Stimulated activated CD4-positive, alpha-beta T cell treated with anti-CD3 and anti-CD28 coated beads, TNF-alpha, amount 100 ng/mL, for 48 hours (primary cell): ENCODE results near the gene IL31RA.
"Not testable (repeated sequence)": the region's sequence is repeated elsewhere in the genome, so short reads cannot be mapped to it uniquely, and the experiment has no call there.

Source experiments
- DNase-seq, 3 donors: peaks; one replicate each; pipeline ENCODE4 v3.0.0-alpha.2; 2020; ENCODE audit warnings: low read depth in 3 of 3

Gene IL31RA

DNA sequence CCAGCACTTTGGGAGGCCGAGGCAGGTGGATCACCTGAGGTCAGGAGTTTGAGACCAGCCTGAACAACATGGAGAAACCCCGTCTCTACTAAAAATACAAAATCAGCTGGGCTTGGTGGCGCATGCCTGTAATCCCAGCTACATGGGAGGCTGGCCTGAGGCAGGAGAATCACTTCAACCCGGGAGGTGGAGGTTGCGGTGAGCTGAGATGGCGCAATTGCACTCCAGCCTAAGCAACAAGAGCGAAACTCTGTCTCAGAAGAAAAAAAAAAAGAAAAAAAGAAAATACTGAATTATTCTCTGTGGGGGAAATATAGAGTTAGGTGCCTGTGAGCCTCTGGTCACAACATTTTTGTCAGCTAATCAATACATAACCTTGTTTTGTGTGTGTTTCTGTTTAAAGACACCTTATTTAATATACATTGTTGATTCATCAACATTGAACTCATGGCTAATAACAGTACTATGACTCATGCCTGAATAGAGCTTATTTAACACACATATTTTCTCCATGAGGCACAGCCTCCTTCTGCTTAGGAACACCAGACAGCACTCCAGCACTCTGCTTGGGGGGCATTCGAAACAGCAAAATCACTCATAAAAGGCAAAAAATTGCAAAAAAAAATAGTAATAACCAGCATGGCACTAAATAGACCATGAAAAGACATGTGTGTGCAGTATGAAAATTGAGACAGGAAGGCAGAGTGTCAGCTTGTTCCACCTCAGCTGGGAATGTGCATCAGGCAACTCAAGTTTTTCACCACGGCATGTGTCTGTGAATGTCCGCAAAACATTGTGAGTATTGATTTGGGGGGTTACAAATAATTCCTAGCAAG lies at the start of gene IL31RA:
IL31RA (plus strand) TSS at position 519 of the 836 bp plus-strand sequence; CDS start at position 733, 214 bp downstream.
- no peak for DNase-seq

DNA sequence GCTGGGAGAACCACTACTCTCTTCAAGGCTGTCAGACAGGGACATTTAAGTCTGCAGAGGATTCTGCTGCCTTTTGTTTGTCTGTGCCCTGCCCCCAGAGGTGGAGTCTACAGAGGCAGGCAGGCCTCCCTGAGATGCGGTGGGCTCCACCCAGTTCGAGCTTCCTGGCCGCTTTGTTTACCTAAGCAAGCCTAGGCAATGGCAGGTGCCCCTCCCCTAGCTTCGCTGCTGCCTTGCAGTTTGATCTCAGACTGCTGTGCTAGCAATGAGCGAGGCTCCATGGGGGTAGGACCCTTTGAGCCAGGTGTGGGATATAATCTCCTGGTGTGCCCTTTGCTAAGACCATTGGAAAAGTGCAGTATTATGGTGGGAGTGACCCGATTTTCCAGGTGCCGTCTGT lies 42.3 kb upstream of the IL31RA start:
- DNase-seq, result not testable (repeated sequence)

DNA sequence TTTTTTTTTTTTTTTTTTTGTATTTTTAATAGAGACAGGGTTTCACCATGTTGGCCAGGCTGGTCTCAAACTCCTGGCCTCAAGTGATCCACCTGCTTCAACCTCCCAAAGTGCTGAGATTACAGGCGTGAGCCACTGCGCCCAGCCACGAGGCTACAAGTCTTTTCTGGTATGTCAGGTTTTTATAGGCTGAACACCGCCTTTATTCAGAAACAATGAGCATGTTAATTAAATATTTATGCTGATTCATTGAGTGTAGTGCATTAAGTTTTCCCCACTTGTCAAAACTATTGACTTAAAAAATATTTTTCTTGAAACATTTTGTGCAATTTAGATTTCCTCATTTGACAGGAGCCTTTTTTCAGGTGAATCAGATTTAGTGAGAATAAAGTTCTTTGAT lies 35.2 kb upstream of the IL31RA start:
- DNase-seq, result not testable (repeated sequence)

DNA sequence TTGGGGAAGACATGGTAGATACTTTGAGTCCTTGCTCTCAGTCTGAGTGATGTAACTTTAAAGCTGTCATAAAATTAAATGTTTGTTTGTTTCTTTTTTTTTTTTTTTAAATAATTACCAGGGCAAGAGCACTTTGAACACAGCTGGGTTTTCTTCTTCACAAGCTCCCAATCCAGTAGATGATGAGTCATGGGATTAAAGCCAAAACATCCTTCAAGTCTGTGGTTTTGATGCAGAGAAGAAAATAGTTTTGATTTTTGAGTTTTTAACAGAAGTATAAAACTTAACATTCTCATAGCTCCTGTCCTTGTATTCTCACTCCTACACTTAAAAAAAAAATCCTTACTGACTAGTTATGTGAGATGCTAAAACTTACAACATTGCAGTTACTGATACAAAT lies 34.8 kb upstream of the IL31RA start:
- no peak for DNase-seq

DNA sequence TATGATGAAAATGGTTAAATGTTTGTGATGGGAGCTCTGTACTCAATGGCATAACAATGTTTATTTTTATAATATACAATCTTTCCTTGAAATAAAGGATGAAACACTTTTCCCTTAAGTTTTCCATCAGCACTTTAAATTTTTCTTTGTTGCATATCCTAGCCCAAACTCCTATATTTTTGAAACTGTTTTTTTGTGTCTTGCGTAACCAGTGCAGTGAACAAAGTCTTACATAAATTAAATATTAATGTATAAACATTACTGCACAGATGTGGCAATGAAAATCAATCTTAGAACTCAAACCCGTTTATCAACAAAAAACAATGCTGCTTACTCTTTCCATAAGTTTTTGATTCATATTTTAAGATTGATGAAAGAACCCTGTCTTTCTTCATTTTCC lies 34.1 kb upstream of the IL31RA start:
- no peak for DNase-seq

DNA sequence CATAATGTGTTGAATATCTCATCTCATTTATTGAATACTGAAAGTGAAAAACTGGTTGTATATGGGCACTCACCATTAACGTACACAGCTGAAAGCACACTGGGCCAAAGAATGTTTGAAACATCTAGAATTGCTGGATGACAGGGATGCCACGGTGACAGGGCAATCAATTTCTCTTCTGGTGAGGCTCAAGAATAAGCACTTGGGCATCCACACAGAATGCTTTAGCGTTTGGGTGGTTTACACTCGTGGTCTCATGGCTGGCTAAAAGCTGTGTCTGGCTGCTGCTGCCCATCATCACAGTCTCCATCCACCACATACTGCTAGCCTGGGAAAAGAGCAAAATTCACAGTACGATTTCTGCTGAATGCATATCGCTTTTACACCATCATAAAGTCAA lies 30.7 kb upstream of the IL31RA start:
- DNase-seq, result no peak

DNA sequence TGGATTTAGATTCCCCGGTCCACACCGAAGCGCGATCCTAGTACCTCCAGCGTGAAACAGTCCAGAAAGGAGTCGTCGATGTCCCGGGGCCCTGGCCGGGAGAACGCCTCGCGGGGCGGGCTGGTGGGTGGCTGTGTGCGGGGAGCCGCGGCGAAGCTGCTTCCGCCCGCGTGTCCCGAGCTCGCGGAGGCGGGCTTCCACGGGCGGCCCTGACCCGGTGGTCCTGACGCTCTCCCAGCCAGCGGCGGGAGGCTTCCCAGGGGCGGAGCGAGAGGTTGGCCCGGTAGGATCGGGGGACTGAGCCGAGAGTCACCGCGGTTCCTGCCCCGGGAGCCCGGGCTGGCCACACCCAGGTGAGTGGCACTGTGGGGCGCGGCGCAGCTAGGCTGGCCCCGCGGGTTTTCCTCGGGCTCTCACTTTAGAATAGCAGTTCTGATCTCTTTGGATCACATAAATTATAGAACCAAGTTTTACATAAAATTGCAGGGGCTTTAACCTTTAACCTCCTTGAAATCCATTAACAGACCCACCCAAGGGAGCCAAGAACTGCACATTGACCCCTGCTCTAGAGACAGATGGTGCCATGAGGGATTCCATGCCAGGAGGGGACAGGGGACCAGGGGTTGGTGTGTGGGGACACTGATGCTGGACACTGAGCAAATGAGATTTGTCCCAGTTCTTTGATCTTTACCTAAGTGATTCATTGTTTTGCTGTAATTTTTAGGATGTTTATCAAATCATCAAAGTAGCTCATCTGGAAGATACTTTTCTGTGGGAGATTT lies 29.2 kb upstream of the IL31RA start:
- DNase-seq, result no peak

DNA sequence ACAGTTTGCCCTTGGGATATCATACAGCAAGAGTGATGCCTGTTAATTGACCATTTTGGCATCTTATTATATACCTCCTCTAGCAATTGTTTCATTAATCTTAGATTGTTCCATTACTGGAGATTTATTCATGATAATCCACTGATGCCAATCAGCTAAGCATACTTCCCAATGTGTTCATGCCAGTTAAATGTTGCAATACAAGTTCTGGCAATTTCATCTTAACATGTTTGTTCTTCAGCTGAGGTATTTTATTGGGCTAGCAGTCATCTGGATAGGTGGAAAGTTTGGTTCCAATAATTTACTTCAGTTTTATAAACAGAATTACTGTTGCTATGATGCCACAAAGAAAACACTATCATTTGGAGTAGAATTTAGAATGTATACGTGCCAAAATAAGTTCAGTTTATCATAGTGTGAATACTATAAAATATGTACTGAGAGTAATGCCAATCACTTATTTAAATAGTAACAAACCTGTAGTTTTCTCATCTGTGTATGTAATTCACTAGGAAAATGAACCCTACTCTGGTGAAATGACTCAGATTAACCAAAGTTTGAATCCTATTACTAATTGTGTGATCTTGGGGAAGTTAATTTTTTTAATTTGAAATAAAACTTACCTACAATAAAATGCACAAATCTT lies 27.9 kb upstream of the IL31RA start:
- no peak for DNase-seq

DNA sequence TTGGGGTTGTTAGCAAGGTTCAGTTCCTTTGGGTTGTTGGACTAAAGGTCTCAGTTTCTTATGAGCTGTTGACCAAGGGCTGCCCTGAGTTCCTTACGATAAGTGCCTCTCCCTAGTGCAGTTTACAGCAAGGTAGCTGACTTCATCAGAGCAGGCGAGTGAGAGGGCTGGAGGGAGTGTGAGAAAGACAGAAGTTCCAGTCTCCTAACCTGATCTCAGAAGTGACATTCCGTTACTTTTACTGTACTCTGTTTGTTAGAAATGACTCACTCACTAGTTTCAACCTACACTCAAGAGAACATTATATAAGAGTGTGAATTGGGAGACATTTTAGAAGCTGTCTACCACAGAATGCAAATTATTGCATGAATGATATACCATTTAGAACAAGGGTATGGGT lies 21.2 kb upstream of the IL31RA start:
- DNase-seq, result no peak

DNA sequence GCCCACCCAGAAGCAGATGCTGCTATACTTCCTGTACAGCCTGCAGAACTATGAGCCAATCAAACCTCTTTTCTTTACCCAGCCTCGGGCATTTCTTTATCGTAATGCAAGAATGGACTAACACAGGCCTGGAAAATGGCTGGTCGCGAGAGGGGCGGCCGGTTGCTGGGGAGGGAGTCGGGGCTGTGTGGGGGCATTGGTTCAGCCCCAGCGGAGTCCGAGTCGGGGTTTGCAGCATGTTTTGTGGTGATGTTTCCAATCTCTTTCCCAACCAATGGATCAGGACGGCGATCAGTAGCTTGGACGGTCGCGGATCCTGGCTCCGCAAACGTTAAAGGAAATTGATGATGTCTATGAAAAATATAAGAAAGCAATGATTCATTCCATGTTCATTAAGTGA lies 18.7 kb upstream of the IL31RA start:
- DNase-seq, result no peak

DNA sequence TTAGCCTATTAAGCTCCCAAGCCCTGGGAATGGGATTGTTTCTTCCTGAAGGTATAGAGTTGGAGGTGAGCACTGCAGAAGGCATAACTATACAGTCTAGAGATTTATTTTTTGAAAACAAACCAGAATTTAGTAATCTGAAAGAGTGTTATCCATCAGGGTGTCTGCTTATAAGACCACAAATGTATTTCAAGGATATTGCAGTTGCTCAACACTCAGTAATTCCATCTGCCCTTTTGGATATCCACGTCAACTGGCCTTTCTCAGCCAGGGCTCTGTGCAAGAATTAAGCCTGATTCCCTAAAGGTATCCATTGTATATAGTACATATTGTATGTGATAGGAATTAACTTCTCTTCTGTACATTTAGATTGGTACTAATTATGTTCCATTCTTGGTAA lies 15.0 kb upstream of the IL31RA start:
- DNase-seq, result no peak

DNA sequence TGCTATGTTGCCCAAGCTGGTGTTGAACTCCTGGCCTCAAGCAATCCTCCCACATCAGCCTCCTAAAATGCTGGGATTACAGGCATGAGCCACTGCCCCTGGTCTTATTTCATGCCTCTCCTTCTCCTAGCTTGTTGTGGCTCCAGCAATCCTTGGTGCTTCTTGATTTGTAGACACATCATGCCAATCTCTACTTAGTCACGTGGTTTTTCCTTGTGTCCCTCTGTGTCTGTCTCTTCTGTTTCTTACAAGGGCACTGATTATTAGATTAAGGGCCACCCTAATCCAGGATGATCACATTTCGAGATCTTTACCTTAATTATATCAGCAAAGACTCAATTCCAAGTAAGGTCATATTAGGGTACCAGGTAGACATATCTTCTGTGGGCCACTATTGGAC lies 9.2 kb upstream of the IL31RA start:
- DNase-seq, result no peak

DNA sequence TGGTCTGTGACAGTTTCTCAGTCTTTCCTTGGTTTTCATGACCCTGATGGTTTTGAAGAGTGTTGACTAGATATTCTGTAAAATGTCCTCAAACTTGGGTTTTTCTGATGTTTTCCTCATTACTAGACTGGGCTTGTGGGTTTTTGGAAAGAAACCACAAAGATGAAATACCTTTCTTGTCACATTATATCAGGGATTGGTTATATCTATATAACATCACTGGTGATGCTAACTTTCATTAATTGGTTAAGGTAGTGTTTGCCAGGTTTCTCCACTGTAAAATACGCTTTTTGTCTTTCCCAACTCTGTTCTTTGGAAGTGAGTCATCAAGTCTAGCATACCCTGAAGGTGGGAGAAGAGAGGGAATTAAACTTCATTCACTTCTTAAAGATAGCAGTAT lies 3.3 kb upstream of the IL31RA start:
- no peak for DNase-seq

DNA sequence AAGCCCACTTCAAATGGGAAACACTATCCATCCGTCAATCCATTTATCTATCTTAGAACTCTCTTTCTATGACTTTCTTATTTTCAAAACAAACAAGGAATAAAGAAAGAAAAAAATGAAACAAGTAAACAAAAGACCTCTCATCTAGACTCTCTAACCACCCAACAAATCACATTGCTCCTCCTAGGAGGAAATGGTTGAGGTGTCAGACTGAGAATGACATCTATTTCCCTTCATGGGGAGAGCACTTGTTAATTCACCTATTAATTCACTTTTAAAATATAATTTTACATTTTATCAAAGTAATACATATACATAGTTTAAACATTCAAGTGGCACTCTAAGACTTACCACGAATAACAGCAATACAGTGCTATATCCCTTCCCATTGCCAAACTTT lies 2.4 kb upstream of the IL31RA start:
- no peak for DNase-seq

DNA sequence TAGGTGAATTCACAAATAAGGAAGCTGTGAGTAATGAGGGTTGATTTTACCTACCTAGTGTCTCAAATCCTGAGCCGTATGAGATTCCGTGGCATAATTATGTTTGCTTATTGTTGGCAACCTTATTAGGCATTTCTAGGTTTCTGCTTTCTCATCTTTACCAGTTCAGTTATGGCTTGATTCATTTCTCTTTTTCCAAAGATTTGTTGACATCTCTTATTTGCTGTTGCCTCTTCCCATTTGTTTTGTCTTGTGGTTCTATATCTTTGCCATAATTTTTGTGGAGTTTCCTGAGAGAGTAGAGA lies 470 bp downstream of the IL31RA start:
- no peak for DNase-seq

DNA sequence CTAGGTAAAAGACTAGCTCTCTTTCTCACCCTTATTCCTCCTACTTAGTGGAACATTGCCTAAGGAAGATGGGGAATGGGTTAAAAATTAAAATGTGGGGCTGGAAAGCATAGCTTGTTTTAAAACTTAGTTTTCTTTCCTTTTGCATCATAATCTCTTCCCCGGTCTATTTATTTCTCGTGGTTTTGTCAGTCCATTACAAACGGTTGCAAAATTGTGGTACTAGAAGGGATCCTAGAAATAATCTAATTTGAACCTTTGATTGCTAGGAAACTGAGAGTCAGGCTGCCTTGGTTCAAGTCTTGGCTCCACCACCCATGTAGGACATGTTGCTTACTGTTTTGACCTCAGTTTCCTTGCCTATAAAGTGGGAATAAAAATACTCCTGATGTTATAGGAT lies 1.3 kb downstream of the IL31RA start:
- DNase-seq, result no peak

DNA sequence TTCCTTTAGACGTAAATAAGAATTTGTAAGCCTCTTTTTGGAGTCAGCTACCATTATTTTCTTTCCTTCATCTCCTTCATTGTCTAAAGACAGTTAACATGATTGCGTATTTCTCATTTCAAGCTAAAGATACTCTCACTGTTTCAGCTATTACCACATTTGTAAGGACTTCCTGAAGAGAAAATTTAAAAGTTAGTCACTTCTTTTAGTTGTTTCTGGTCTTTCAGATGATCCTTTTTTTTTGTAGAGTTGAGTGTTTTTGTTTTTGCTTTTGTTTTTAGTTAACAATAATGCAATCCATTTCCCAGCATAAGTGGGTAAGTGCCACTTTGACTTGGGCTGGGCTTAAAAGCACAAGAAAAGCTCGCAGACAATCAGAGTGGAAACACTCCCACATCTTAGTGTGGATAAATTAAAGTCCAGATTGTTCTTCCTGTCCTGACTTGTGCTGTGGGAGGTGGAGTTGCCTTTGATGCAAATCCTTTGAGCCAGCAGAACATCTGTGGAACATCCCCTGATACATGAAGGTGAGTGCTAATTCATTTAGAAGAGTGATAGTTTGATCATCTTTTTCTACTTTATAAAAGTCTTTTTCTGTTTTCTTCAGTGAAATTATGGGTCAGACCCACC lies 2.0 kb downstream of the IL31RA start:
- DNase-seq, result no peak

DNA sequence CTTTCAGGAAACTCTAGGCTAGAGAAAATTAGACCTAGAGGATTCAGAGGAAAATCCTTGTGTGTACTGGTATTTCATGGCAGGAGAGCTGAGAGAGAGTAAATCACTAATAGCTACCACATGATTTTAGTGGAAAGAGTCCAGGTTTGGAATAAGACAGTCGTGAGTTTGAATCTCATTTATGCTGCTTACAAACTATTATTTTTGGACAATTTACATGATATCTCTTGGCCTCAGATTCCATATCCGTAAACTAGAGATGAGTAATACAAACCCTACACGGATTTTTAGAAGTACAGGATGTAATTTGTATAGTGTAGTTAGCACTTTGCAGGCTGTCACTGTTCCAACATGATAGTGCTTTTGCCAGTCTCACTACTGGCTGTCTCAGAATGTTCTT lies 2.7 kb downstream of the IL31RA start:
- DNase-seq, result no peak

DNA sequence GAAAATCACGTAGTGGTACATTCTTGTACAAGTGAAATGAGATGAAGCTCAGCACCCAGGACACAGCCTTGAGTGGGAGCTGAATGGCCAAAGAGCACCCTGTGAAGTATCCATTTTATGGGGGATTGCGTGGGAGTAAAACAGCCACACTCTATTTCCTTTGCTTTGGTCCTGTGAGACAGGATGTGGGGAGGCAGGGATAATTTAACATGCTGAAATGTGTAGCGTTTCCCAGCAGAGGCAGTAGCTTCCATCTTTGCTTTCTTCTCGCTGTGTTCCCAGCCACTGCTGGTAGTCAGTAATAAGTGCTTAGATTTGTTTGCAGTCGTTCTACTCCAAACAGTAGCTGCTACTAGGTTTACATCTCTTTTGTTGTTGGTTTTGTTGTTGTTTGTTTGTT lies 4.4 kb downstream of the IL31RA start:
- no peak for DNase-seq

DNA sequence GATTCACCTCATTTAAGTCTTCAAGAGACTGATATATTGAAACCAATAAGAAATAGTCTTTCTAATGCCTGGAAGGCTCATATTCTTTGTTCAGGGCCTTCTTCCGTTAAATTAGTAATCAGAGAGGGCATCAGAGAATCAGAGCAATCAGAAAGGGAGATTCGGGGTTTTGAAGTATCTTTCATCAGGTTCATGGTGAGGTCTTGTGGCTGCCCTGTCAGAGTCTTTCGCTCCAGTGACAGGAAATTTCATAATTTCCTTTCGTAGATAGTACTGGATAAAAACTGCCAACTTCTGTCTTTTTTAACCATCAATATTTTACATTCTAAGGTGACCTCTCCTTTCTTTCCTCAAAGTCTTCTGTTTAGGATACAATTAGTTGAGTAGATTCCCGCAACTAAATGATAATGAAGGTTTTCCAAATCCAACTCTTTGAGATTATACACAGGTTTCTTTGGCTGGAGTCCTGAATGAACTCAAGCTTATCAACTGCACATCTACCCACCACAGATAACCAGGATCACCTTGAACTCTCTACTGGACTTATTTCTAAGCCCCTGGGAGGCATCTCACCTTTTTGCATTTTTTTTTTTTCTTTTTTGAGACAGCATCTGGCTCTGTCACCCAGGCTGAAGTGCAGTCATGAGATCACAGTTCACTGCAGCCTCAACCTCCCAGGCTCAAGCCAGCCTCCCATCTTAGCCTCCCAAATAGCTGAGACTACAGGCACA lies 5.5 kb downstream of the IL31RA start:
- DNase-seq, result no peak

DNA sequence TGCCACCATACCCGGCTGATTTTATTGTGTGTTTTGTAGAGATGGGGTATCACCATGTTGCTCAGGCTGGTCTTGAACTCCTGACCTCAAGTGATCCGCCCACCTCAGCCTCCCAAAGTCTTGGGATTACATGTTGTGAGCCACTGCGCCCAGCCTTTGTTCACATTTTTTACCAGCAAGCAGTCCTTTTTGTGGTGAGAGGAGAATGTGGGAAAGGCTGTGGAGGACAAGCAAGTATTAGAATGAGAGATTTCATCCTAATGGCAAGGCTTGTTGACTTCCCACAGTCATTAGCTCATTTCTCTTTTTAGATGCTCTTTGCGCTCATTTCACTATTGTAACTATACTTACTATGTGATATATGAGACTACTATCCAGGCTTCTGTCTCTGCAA lies 6.1 kb downstream of the IL31RA start:
- DNase-seq, result no peak

DNA sequence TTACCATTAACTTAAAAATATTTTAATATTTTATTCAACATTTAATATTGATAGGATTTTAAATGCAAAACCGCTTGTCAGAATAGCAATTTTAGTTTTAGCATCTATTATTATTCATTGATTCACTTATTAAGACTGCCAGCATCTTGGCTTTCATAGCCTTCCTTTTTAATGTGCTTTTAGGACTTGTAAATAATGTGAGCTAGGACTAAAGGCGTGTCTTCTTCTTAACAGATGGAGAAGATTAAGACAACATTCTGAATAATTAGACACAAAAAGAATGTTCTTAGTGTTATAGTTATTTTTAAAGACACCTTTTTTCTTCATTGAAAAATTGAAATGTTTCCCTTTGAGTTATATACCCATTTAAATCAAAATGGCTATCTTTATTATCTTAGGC lies 6.9 kb downstream of the IL31RA start:
- no peak for DNase-seq
